Loucy (cell line): Measurements from ENCODE around the gene PCDHA13.
A peak's percentile ranks its signal among the peaks of the same experiment; 100 is the strongest.

Experiments used
- H2AFZ ChIP-seq: fragments of 200-600 bp; sonication (generic); 2 replicates; pipeline ENCODE4 v1.6.0; 2016; ENCODE audit warnings: antibody characterized with exemption, mild to moderate bottlenecking, low read length, moderate library complexity
- H3F3A ChIP-seq: fragments of 200-600 bp; 2 replicates; pipeline ENCODE4 v1.6.0; 2016; ENCODE audit warnings: antibody characterized with exemption, low read depth, mild to moderate bottlenecking
- H3K27me3 ChIP-seq: fragments of 200-600 bp; sonication (generic); 2 replicates; pipeline ENCODE4 v1.6.1; 2014; ENCODE audit warnings: low read length, mild to moderate bottlenecking; ENCODE audit not compliant: insufficient read depth, poor library complexity, severe bottlenecking
- H3K36me3 ChIP-seq: fragments of 200-600 bp; sonication (generic); 2 replicates; pipeline ENCODE4 v1.6.1; 2016; ENCODE audit warnings: low read length; ENCODE audit not compliant: insufficient read depth
- H3K4me1 ChIP-seq: fragments of 200-600 bp; sonication (generic); 2 replicates; pipeline ENCODE4 v1.5.1; 2014; ENCODE audit warnings: low read length, mild to moderate bottlenecking; ENCODE audit not compliant: insufficient read depth, poor library complexity, severe bottlenecking
- H3K4me2 ChIP-seq: fragments of 200-600 bp; sonication (generic); 2 replicates; pipeline ENCODE4 v1.6.0; 2014; ENCODE audit warnings: antibody characterized with exemption, low read length, low read depth, mild to moderate bottlenecking; ENCODE audit not compliant: poor library complexity, severe bottlenecking
- H3K4me3 ChIP-seq: fragments of 200-600 bp; sonication (generic); 2 replicates; pipeline ENCODE4 v1.5.1; 2014; ENCODE audit warnings: low read length, mild to moderate bottlenecking, mixed read lengths; ENCODE audit not compliant: poor library complexity, severe bottlenecking
- H3K79me2 ChIP-seq: fragments of 200-600 bp; sonication (generic); 2 replicates; pipeline ENCODE4 v1.6.1; 2014; ENCODE audit warnings: low read length; ENCODE audit not compliant: insufficient read depth
- H3K9ac ChIP-seq: fragments of 200-600 bp; sonication (generic); 2 replicates; pipeline ENCODE4 v1.6.0; 2014; ENCODE audit warnings: mild to moderate bottlenecking, low read depth, low read length, moderate library complexity; ENCODE audit not compliant: poor library complexity, severe bottlenecking
- H3K9me2 ChIP-seq: fragments of 200-600 bp; sonication (generic); replicated peaks from 2 replicates; pipeline ENCODE4 v1.6.1; 2016; ENCODE audit warnings: low read depth, low read length, mixed read lengths
- H3K9me3 ChIP-seq: fragments of 200-600 bp; sonication (generic); 2 replicates; pipeline ENCODE4 v1.6.1; 2014; ENCODE audit warnings: mild to moderate bottlenecking, antibody characterized with exemption, low read length, low read depth; ENCODE audit not compliant: insufficient read depth
- H4K20me1 ChIP-seq: fragments of 200-600 bp; sonication (generic); 2 replicates; pipeline ENCODE4 v1.6.0; 2014; ENCODE audit warnings: antibody characterized with exemption, low read length, mild to moderate bottlenecking; ENCODE audit not compliant: insufficient read depth, poor library complexity, severe bottlenecking
- CTCF ChIP-seq: fragments of 200-600 bp; sonication (generic); conservative IDR thresholded peaks from 2 replicates; pipeline ENCODE4 v1.5.1; 2014; ENCODE audit warnings: mild to moderate bottlenecking, antibody characterized with exemption, low read length
- EZH2phosphoT487 ChIP-seq: fragments of 200-600 bp; IDR thresholded peaks from 2 replicates; pipeline ENCODE4 v1.6.1; 2018; ENCODE audit warnings: antibody characterized with exemption, mild to moderate bottlenecking, moderate library complexity, borderline replicate concordance

PCDHA13 gene

DNA sequence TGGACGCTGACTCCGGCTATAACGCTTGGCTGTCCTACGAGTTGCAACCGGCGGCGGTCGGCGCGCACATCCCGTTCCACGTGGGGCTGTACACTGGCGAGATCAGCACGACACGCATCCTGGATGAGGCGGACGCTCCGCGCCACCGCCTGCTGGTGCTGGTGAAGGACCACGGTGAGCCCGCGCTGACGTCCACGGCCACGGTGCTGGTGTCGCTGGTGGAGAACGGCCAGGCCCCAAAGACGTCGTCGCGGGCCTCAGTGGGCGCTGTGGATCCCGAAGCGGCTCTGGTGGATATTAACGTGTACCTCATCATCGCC is 4.7 kb upstream of the PCDHA13 start:
- Histone ChIP-seq H3K9me2 (no peaks in the 10 kb centered on the region), H3K27me3 (no peaks in the 10 kb centered on the region), H3K4me2 (no peak overlapping the region), H3K9ac (no peak overlapping the region), H3F3A (no peaks in the 10 kb centered on the region), H3K4me3 (no peak overlapping the region), H3K9me3 (peaks cover 4% of the 10 kb centered on the region; the same call in 1 of the 2 replicates), H3K4me1 (no peaks in the 10 kb centered on the region), H3K79me2 (no peaks in the 10 kb centered on the region), H3K36me3 (no peaks in the 10 kb centered on the region), H2AFZ (no peak overlapping the region), H4K20me1 (no peaks in the 10 kb centered on the region)
- TF ChIP-seq EZH2phosphoT487 = no peak
- TF ChIP-seq CTCF = no peak

- no peaks in the 10 kb centered on the region for H3K79me2 ChIP-seq
- H4K20me1 ChIP-seq = no peaks in the 10 kb centered on the region
- no peak overlapping the region for H3K9ac ChIP-seq
- no peaks in the 10 kb centered on the region for H3K27me3 ChIP-seq
- no peak overlapping the region for H3K4me3 ChIP-seq
- H3F3A ChIP-seq = no peaks in the 10 kb centered on the region
- no peaks in the 10 kb centered on the region for H3K36me3 ChIP-seq
- no peak overlapping the region for H3K4me2 ChIP-seq
- H2AFZ ChIP-seq = no peak overlapping the region
- no peaks in the 10 kb centered on the region for H3K4me1 ChIP-seq
- H3K9me2 ChIP-seq = no peaks in the 10 kb centered on the region
- TF ChIP-seq CTCF (peak; percentile 37), EZH2phosphoT487 (no peak)
- no peaks in the 10 kb centered on the region for H3K9me3 ChIP-seq
Measured at GRCh38 chr5:140882591-140882899, 621 bp downstream of the PCDHA13 start.

GRCh38 chr5:140883373-140883772 is 1.4 kb downstream of the PCDHA13 start:
- no peaks in the 10 kb centered on the region for H4K20me1 ChIP-seq
- H3K4me2 ChIP-seq = no peak overlapping the region
- TF ChIP-seq CTCF = no peak
- no peak for TF ChIP-seq EZH2phosphoT487

More at GRCh38 chr5:140883373-140883772, 1.4 kb downstream of the PCDHA13 start:
- H3K27me3 ChIP-seq = no peaks in the 10 kb centered on the region
- H2AFZ ChIP-seq = no peak overlapping the region
- no peaks in the 10 kb centered on the region for H3K4me1 ChIP-seq
- H3K9me2 ChIP-seq = no peaks in the 10 kb centered on the region
- H3K9me3 ChIP-seq = no peaks in the 10 kb centered on the region
- no peak overlapping the region for H3K9ac ChIP-seq
- H3F3A ChIP-seq = no peaks in the 10 kb centered on the region
- no peaks in the 10 kb centered on the region for H3K79me2 ChIP-seq
- no peak overlapping the region for H3K4me3 ChIP-seq
- no peaks in the 10 kb centered on the region for H3K36me3 ChIP-seq
